Tracheal epithelial cell (primary cell): ENCODE measurements around the gene ZNF729. TPM values are rescaled to one million over a fixed set of nuclear protein-coding genes. Genes with fewer than 3 reads are reported as not detected.

Source experiments
- total RNA-seq: library from RNA; depleted of rRNA; stranded (reverse); fragments of >200 nt; gene quantifications from 2 replicates; pipeline ENCODE4 v1.2.1, GENCODE V29; 2014

Gene ZNF729
- not detected in 2 replicates for total RNA-seq

DNA sequence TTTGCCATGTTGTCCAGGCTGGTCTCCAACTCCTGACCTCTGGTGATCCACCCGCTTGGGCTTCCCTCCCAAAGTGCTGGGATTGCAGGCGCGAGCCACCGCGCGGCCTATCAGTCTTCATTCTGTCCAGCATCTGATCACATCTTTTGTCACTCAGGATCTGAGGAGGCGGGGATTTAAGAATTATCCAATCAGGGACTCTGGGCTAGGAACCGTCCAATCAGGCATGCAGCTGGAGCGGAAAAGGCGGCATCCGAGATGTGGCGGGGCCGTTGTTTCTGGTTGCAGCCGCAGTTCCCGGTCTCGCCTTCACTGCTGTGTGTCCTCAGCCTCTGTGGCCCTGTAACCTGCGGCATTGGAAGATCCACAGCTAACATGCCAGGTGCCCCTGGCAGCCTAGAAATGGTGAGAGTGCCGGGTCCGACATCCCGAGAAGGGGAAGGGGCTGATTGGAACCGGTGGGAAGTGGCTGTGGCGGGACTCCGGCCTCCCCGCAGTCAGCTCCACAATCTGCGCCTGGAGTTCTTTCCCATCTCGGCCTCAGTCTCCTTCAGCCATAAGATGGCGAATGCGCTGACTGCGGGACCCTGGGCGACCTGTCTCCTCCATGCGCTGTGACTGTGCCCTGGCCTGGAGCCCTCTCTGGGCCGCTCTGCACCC is at the start of gene ZNF729:
Gene ZNF729, plus strand, starts transcription at position 291 of the 660 bp plus-strand sequence. Its CDS starts 85 bp downstream, at position 376.

Other genes with a start within 250 kb of the ZNF729 start
- gene ZNF257, start 234.0 kb upstream of the ZNF729 start, total RNA-seq = 0.64 and 1.4 TPM in 2 replicates
- under 0.01 and 0.24 TPM in 2 replicates for gene ZNF676, start 89.5 kb upstream of the ZNF729 start, total RNA-seq
- 0.21 TPM in 1 of 2 replicates, not detected in the other for gene ZNF98, start 135.9 kb downstream of the ZNF729 start, total RNA-seq